HL-60 (cell line): ENCODE measurements around the gene DOK7.

Experiments used
- GABPA ChIP-seq: IDR thresholded peaks from 2 replicates; pipeline ENCODE4 v1.6.1; 2012; ENCODE audit warnings: low read depth
- POLR2AphosphoS5 ChIP-seq: IDR thresholded peaks from 2 replicates; pipeline ENCODE4 v1.6.1; 2012; ENCODE audit warnings: low read depth
- REST ChIP-seq: IDR thresholded peaks from 2 replicates; pipeline ENCODE4 v1.6.1; 2012; ENCODE audit warnings: low read depth; ENCODE audit not compliant: insufficient replicate concordance
- SPI1 ChIP-seq: IDR thresholded peaks from 2 replicates; pipeline ENCODE4 v1.6.1; 2012; ENCODE audit warnings: low read depth, mild to moderate bottlenecking, borderline replicate concordance
- TF ChIP-seq, protein P1 (sequence below): IDR thresholded peaks from one replicate; pipeline ENCODE4 v1.5.1; 2011; ENCODE audit warnings: low read length, control low read depth, inconsistent platforms; ENCODE audit not compliant: insufficient read depth

GRCh38 chr4:3481783-3482393 is 18.8 kb downstream of the DOK7 start:
- TF ChIP-seq, protein P1, sequence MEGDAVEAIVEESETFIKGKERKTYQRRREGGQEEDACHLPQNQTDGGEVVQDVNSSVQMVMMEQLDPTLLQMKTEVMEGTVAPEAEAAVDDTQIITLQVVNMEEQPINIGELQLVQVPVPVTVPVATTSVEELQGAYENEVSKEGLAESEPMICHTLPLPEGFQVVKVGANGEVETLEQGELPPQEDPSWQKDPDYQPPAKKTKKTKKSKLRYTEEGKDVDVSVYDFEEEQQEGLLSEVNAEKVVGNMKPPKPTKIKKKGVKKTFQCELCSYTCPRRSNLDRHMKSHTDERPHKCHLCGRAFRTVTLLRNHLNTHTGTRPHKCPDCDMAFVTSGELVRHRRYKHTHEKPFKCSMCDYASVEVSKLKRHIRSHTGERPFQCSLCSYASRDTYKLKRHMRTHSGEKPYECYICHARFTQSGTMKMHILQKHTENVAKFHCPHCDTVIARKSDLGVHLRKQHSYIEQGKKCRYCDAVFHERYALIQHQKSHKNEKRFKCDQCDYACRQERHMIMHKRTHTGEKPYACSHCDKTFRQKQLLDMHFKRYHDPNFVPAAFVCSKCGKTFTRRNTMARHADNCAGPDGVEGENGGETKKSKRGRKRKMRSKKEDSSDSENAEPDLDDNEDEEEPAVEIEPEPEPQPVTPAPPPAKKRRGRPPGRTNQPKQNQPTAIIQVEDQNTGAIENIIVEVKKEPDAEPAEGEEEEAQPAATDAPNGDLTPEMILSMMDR, result no peak
- no peak for TF ChIP-seq SPI1
- TF ChIP-seq POLR2AphosphoS5, result no peak
- TF ChIP-seq REST, result no peak
- no peak for TF ChIP-seq GABPA
